Measurements from ENCODE around the gene KRTAP10-8.

Gene KRTAP10-8

GRCh38 chr21:44650265-44650972 is 38.5 kb downstream of the KRTAP10-8 start (continued):
- TF ChIP-seq, protein P1, sequence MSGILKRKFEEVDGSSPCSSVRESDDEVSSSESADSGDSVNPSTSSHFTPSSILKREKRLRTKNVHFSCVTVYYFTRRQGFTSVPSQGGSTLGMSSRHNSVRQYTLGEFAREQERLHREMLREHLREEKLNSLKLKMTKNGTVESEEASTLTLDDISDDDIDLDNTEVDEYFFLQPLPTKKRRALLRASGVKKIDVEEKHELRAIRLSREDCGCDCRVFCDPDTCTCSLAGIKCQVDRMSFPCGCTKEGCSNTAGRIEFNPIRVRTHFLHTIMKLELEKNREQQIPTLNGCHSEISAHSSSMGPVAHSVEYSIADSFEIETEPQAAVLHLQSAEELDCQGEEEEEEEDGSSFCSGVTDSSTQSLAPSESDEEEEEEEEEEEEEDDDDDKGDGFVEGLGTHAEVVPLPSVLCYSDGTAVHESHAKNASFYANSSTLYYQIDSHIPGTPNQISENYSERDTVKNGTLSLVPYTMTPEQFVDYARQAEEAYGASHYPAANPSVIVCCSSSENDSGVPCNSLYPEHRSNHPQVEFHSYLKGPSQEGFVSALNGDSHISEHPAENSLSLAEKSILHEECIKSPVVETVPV (CRISPR knock-in tag; IDR thresholded peaks at IDR 0.05), result no peak
- no peak for TF ChIP-seq PATZ1 (CRISPR knock-in tag; IDR thresholded peaks at IDR 0.05; ENCODE audit: borderline replicate concordance)

DNA sequence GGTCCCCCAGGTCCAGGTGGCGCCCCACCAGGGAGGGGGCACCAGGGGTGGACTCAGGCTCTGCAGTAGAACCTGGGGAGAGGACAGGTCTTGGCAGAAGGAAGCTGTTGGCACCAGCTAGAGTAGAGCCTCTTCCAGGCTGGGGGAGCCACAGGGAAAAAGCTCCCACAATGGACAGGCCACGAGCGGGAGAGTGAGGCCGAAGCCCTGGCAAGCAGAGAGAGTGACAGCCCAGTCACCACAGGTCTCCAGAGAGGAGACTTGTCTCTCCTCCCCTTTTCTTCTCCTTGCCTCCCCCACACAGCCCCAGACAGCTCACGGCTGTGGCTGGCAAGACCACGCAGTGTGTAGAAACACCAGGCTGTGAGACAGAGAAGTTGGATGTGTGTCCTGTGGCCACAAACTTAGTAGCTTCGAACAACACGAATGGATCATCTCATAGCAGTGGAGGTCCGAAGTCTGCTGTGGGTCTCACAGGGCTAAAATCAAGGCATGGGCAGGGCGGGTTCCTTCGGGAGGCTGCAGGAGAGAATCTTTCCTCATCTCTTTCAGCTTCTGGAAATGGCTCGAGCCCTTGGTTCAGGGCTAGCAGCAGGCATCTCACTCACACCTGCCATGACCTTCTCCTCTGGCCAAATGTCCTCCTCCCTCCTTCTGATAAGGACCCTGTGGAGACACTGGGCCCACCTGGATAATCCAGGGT is 39.2 kb downstream of the KRTAP10-8 start:
- no peak for ATAC-seq

DNA sequence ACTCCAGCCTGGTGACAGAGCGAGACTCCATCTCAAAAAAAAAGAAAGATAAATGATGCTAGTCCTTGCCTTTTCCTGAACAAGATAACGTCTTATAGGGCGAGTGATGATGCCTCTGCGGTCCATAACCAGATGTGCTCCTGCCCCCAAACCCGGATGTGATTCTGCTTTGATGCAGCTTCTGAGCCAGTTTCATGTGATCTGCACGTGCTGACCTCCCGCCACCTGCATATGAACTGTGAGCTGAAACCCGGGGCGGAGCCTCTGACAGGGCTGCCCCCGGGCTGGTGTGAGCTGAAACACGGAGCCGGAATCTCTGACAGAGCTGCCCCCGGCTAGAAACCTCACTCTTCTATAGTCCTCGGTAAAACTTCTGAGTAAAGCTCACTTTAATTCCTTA is 41.2 kb downstream of the KRTAP10-8 start:
- no peak for ATAC-seq
- TF ChIP-seq ZNF70 (CRISPR knock-in tag; IDR thresholded peaks at IDR 0.05) (no peak), ZNF565 (CRISPR knock-in tag; conservative IDR thresholded peaks at IDR 0.05; ENCODE audit: low read depth) (no peak), BACH2 (CRISPR knock-in tag; IDR thresholded peaks at IDR 0.05; ENCODE audit: borderline replicate concordance) (no peak), GLIS3 (CRISPR knock-in tag; IDR thresholded peaks at IDR 0.05) (no peak), PPARA (CRISPR knock-in tag; IDR thresholded peaks at IDR 0.05; ENCODE audit: borderline replicate concordance) (no peak)
- TF ChIP-seq, protein P1 (CRISPR knock-in tag; IDR thresholded peaks at IDR 0.05), result no peak
- TF ChIP-seq, protein P2, sequence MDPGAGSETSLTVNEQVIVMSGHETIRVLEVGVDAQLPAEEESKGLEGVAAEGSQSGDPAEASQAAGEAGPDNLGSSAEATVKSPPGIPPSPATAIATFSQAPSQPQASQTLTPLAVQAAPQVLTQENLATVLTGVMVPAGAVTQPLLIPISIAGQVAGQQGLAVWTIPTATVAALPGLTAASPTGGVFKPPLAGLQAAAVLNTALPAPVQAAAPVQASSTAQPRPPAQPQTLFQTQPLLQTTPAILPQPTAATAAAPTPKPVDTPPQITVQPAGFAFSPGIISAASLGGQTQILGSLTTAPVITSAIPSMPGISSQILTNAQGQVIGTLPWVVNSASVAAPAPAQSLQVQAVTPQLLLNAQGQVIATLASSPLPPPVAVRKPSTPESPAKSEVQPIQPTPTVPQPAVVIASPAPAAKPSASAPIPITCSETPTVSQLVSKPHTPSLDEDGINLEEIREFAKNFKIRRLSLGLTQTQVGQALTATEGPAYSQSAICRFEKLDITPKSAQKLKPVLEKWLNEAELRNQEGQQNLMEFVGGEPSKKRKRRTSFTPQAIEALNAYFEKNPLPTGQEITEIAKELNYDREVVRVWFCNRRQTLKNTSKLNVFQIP (CRISPR knock-in tag; IDR thresholded peaks at IDR 0.05; ENCODE audit: borderline replicate concordance, low read depth), result no peak

More for the DNA sequence above, 39.2 kb downstream of the KRTAP10-8 start:
- TF ChIP-seq ZC3H10 (CRISPR knock-in tag; IDR thresholded peaks at IDR 0.05) (no peak), TOX (CRISPR knock-in tag; IDR thresholded peaks at IDR 0.05; ENCODE audit: borderline replicate concordance) (no peak), ZNF8 (CRISPR knock-in tag; IDR thresholded peaks at IDR 0.05) (no peak), BACH2 (CRISPR knock-in tag; IDR thresholded peaks at IDR 0.05; ENCODE audit: borderline replicate concordance) (no peak), ZFP30 (CRISPR knock-in tag; IDR thresholded peaks at IDR 0.05) (no peak), ZNF70 (CRISPR knock-in tag; IDR thresholded peaks at IDR 0.05) (no peak), PPARA (CRISPR knock-in tag; IDR thresholded peaks at IDR 0.05; ENCODE audit: borderline replicate concordance) (no peak), RARB (CRISPR knock-in tag; IDR thresholded peaks at IDR 0.05) (no peak), PATZ1 (CRISPR knock-in tag; IDR thresholded peaks at IDR 0.05; ENCODE audit: borderline replicate concordance) (no peak), OSR1 (CRISPR knock-in tag; IDR thresholded peaks at IDR 0.05) (no peak), ZNF565 (CRISPR knock-in tag; conservative IDR thresholded peaks at IDR 0.05; ENCODE audit: low read depth) (no peak), ESRRG (CRISPR knock-in tag; IDR thresholded peaks at IDR 0.05) (no peak)
- TF ChIP-seq, protein P3, sequence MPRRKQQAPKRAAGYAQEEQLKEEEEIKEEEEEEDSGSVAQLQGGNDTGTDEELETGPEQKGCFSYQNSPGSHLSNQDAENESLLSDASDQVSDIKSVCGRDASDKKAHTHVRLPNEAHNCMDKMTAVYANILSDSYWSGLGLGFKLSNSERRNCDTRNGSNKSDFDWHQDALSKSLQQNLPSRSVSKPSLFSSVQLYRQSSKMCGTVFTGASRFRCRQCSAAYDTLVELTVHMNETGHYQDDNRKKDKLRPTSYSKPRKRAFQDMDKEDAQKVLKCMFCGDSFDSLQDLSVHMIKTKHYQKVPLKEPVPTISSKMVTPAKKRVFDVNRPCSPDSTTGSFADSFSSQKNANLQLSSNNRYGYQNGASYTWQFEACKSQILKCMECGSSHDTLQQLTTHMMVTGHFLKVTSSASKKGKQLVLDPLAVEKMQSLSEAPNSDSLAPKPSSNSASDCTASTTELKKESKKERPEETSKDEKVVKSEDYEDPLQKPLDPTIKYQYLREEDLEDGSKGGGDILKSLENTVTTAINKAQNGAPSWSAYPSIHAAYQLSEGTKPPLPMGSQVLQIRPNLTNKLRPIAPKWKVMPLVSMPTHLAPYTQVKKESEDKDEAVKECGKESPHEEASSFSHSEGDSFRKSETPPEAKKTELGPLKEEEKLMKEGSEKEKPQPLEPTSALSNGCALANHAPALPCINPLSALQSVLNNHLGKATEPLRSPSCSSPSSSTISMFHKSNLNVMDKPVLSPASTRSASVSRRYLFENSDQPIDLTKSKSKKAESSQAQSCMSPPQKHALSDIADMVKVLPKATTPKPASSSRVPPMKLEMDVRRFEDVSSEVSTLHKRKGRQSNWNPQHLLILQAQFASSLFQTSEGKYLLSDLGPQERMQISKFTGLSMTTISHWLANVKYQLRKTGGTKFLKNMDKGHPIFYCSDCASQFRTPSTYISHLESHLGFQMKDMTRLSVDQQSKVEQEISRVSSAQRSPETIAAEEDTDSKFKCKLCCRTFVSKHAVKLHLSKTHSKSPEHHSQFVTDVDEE (CRISPR knock-in tag; IDR thresholded peaks at IDR 0.05), result no peak
- TF ChIP-seq, protein P2 (CRISPR knock-in tag; IDR thresholded peaks at IDR 0.05; ENCODE audit: borderline replicate concordance, low read depth), result no peak

All from SK-N-SH treated with all-trans-retinoic acid at 6 μM for 48 hours (cell line).